NCI-H82 (cell line): ENCODE measurements around the gene CAMSAP1.
"Not testable (repeated sequence)": the region's sequence is repeated elsewhere in the genome, so short reads cannot be mapped to it uniquely, and the experiment has no call there.

ENCODE experiments used
- DNase-seq: peaks from one replicate; lab custom pipeline; 2025; lab: John Stamatoyannopoulos, UW

Gene CAMSAP1

DNA sequence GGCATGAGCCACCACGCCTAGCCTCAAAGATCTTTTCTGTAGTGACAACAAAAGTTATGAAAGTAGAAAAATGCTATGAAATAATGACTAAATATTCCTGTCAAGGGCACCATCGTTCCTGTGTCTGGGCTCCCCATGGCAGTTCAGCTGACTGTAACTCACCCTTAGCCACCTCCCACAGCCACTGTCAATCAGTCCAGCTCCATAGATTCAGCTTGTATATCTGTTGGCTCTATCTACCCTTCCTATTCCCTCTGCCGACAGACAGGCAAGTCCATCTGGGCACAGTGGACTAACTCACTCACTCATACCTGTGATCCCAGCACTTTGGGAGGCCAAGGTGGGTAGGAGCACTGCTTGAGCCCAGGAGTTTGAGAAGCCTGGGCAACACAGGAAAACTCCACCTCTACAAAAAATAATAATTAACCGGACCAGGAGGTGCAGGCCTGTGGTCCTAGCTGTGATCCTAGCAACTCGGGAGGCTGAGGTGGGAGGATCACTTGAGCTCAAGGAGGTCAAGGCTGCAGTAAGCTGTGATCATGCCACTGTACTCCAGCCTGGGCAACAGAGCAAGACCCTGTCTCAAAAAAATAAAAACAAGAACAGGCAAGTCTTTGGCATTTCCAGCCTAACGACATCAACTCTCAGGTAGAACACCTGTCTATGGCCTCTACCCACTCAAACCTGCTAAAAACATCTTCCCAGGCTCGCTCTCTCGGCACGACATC lies 6.2 kb downstream of the CAMSAP1 start:
- no peak for DNase-seq

DNA sequence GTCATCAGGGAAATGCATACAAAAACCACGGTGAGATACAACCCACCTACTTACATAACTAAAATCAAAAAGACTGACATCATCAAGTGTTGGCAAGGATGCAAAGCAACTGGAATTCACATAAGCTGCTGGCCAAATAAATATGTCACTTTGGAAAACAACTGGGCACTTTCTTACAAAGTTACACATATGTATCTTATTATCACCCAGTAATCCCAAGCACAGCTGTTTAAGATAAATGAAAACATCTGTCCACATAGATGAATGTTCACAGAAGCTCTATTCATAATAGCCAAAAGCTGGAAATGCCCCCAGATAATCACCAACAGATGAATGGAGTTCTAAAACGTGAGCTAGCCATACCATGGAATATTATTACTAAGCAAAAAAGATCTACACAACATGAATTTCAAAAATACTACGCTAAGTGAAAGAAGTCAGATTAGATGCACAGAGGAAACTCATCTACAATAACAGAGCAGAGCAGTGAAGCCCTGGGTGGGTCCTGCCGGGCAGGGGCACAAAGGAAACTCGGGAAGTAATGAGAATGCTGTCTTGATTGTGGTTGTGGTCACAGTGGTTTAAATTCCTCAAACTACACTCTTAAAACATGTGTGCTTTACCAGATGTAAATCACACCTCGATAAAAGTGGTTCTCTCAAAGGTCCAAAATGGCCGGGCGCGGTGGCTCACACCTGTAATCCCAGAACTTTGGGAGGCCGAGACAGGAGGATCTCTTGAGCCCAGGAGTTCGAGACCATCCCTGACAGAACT lies 8.5 kb downstream of the CAMSAP1 start:
- DNase-seq, result no peak

DNA sequence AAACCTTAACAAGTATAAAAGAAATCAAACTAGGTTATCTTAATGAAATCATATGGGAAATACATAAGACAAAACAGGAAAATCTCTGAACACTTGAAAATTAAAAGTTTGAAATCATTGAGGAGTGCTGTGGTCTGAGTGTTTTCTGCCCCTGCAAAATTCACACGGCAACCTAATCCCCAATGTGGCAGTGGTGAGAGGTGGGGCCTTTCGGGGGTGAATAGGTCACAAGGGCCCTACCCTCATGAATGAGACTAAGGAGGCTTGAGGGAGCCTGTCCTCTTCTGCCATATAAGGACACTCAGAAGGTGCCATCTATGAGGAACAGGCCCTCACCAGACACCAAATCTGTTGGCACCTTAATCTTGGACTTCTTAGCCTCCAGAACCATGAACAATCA lies 10.7 kb downstream of the CAMSAP1 start:
- DNase-seq, result no peak

DNA sequence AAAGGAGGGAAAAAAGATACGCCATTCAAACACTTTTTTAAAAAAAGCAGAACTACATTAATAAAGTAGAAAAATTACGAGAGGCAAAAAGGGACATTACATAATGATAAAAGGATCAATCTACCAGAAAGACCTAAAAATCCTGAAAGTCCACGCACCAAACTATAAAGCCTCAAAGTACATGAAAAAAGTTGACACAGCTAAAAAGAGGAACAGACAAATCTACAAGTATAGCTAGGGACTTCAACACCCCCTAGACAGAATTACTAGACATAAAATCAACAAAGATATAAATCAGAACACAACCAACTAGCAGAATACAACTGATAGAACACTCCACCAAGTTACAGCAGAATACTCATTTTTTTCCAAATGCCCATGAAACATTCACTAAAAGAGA lies 11.1 kb downstream of the CAMSAP1 start:
- DNase-seq, result no peak

DNA sequence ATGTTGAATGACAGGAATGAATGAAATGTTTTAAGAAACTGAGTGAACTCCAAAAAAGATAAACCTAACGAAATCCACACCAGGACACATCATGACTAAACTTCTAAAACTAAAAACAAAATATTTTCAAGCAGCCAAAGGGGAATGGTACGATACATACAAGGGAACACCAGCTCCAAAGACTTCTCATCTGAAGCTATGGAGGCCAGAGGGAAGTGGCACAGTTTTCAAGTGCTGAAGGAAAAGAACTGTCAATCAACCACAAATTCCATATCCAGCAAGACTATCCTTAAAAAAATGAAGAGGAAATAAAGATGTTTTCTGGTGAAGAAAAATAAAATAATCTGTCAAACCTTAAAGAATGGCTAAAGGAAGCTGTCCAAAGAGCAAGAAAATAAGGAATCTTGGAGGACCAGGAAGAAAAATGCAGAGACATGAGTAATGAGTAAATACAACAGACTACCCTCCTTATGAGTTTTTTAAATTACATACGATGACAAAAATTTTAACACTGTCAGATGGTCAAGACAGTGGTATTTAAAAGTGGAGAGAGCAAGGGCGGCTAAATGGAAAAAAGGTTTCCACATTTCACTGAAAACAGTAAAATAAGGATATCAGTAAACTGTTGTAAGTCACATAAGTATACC lies 12.0 kb downstream of the CAMSAP1 start:
- no peak for DNase-seq

DNA sequence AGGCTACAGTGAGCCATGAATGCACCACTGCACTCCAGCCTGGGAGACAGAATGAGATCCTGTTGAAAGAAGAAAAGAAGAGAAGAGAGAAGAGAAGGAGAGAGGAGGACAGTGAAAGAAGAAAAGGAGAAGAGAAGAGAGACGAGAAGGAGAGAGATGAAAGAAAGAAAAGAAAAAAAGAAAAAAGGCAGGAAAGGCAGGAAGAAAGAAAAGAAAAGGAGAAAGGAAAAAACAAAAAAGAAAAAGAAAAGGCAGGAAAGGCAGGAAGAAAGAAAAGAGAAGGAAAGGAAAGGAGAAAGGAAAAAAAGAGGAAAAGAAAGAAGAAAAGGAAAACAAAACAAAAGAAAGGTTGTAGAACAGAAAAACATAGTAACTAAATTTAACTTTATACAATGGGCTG lies 14.2 kb downstream of the CAMSAP1 start:
- DNase-seq, result no peak

DNA sequence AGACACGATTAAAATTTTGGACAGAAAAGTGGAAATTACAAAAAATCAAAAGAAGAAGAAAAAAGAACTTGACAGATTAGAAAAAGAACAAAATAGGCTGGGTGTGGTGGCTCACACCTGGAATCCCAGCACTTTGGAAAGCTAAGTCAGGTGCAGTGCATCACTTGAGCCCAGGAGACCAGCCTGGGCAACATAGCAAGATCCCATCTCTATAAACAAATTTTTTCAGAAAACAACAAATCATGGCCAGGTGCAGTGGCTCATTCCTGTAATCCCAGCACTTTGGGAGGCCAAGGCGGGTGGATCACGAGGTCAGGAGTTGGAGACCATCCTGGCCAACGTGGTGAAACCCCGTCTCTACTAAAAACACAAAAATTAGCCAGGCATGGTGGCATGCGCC lies 15.0 kb downstream of the CAMSAP1 start:
- not testable (repeated sequence) for DNase-seq

DNA sequence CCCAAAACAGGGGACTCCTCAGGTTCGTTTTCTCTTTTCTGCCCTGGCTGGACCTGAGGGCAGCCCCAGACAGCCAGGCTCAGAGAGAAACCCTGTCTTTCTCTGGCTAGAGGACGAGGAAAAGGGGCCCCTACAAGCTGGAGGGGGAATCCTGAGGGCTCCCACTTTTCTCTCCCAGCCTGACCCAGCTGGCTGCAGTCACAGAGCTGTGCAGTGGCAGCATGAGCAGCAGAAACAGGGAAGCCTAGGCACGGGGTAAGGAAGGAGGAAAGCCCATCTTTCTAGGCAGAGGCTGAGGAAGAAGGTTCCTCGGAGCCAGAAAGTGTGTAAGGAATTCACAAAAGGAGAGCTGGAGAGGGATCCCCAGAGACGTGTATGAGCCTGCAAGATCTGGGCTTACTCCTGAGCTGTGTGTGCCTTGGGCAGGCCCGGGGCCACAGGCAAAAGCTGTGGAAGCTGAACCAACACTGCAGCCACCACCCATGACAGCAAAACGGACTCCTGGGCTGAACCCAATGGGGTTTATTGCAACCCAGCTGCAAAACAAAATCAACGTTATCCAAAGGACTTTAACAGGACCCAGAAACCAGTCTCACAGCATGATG lies 16.2 kb downstream of the CAMSAP1 start:
- DNase-seq, result no peak

DNA sequence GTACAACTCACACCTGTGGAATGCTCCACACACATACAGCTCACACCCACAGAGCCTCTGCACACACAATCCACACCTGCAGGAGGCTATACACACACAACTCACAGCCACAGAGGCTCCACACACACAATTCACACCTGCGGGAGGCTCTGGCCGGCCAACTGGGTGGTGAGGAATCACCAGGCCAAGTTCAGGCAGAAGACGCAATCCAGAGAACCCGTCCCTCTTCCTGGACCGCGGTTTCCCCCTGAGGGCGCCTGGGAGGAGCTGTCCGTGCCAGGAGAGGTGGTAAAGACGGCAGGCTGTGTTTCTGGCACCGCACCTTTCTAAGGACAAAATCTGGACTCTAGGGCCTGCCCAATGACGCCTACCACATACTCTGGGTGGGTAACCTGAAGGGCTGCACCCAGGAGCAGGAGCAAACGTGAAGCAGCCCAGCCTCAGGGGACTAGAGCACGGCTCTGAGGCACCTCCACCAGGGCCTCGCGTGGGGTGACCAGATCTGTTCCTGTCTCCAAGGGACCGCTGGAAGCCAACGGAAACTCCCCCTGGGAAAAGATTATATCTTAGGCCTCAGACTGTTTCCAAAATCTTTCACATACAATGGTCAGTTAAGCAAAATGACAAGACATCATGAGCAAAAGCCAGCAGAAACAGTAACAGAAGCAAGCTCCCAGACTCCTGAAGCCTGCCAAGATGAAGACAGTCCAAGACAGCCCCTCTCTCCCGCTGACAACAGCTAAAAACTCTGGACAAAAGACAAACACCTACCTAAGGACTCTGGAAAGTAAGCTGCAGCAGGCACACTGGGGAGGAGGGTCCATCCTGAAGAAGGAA lies 16.9 kb downstream of the CAMSAP1 start:
- no peak for DNase-seq

DNA sequence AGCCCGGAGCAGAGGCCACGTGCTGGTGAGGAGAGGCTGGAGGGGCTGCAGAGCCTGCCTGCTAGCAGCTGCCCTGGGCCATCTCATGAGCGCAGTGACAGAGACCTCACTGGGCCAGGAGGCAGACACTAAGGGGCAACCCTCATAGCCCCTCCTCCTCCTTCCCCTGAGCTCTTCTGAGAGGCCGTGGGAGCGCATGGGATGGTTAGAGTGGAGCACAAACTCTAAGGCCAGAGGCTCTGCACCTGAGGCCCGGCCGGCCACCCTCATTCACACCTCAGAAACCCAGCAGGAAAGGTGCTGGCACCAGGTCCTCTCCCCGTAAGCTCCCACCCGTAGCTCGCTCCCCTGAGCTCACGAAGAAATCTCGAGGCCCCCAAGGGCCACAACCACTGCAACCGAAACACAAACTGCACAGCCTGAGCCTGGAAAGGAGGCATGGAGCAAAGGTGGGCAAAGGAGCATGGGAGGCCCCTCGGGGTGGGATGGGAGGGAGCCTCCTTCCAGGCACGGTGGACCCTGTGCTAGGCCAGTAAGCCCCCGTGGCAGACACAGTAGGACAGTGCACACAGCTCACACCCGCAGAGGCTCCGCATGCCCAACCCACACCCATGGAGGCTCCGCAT lies 17.7 kb downstream of the CAMSAP1 start:
- DNase-seq, result peak; percentile 31

DNA sequence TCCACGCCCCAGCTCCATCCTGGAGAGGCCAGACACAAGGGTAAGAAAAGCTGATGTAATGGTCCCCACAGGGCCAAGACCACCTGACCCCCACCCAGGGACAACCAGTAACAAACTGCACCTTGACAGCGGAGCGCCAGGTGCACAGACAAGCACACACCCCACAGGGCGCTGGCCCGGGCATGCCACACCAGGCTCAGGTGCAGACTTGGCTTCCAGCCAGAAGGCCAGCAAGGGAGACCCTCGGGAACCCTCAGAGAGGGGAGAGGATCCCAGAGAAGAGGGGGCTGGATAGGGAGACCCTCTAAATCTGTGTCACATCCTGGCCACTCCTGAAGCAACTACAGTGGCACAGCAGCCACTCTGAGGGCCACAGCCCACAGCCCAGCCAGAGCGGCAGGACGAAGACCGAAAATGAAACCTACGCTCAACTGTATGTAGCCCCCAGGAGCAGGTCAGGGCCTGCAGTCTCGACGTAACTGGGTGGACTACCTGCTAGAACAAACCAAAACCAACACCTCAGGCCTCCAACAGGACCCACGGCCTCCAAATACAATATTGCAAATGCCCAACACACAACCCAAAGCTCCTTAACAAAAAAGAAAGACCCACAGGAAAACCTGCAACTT lies 18.5 kb downstream of the CAMSAP1 start:
- DNase-seq, result no peak

DNA sequence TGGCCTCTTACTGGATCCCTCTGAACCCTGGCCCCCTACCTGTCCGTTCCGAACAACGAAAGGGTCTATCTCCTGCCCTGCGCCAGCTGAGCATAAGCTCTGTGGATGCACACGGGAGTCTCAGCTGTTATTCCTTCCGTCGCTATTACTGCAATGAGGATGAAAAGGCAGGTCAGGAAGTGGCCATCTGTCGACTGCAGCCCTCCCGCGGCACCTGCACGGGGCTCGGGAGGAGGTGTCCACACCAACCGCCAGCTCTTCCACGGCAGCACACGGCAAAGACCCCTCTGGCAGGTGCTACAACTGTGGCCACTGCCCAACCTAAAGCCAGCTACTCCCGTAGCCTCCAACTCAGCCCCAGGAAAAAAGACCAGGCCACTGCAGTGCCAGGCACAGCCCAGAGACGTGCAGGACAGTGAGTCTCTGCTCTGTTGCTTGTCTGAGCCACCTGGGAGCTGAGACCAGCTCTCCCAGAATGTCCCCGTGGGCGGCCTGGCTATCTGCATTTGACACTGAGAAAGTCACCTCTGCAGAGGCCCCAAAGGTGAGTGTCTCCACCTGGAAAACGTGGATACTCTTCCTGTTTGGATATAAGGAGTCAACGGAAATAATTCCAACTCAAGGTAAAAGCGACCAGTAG lies 19.1 kb downstream of the CAMSAP1 start:
- DNase-seq, result peak; percentile 26

DNA sequence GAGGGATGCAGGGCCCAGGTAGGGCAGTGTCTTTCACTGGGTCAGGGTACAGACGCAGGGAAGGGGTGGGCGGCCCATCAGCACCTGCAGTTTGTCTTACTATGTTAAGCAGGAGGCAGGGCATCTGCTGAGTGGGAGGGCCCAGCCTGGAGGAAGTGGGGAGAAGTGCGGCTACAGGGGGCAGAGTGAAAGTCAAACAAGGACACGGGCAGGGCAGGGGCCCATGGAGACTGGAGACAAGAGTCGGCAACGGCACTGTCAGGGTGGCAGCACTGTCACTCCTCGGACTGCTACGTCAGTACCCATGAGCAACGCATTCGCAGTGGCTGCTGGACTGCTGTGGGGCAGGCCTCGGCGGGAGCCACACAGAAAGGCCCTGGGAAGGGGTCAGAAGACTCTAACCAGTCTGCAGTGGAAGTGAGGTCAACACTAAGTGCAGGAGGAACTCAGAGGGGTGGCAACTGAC lies 19.7 kb downstream of the CAMSAP1 start:
- DNase-seq, result peak; percentile 27

DNA sequence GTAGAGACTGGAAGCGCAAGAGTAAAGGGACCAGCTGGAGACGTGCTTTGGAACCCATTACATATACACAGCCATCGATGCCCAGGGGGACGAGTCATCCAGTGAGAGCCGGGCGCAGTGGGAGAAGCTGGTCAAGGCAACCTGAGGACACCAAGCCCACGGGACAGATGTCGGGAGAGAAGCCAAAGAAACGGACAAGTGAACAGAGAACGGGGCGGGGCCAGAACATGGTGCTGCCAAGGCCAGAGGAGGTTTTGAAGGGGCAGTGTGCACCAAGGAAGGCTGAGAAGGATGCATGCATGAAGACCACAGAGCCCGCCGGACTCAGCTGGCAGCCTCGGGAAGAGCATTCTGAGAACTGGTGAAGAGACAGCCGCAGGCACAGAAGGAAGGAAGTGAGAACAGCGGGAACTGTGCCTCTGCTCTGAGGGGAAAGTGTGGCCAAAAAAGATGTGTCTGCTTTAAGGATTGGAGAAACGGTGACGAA lies 20.3 kb downstream of the CAMSAP1 start:
- no peak for DNase-seq

DNA sequence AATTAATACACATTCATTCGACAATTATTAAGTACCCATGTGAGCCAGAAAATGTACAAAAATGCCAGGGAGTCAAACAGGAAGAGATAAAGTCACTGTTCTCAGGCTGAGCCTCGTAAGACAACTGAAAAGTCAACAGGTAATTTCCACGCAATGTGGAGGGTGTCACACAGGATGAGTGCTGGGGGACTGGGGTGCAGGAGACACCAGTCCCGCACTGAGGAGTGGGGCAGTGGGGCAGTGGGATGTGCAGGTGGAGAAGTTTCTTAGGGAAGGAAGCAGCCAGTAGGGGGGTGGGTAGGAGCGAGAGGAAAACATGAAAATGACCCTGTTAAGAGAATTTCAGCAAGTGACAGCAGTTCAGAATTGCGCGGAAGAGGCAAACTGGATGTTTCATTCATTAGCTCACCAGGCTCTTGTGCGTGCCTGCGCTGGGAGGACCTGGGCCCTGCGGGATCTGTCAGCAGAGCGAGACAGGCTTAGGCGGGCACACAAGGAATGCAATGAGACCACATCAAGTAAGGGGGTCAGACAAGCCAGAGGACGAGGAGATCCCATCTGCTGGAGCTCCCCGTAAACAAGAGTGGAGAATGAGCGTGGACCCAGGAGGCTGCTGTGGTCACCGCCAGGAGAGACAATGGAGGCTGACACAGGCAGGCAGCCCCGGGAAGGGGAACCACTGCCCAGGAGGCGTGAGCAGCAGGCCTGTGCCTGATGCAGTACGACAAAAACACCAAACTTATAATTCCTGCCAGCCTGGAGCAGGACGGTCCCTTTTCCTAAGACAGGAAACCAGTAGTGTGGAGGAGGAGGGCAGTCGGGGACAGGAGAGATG lies 21.0 kb downstream of the CAMSAP1 start:
- no peak for DNase-seq

DNA sequence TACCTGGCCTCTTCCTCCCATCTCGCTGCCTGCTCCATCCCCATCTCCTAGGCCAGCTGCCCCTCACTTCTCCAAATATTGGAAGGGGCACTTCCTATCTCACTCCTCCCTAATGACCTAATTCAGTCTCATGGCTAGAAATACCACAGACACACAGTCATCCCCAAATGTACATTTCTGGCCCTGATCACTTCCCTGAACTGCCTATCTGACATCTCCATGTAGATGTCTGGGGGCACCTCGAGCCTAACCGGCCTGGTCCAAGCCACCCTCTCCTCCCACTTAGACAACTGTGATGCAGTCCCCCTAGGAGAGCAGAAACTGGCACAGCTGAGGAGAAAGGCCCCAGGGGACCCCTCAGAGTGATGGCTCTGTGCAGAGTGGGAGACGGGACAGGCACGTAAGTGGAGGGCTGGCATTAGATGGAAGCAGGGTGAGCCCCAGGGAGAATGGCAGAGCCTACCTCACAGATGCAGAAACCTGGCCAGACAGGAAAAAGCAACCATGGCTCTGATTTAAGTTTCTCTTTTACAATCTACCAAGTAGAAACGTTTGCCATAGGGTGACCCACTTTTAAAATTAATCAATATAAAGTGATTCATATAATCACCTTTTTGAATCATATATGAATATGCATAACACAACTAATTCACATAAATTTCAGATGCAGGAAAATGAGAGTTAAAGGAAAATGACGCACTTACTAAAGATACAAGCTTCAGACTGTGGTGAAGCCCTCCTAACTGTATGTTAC lies 22.1 kb downstream of the CAMSAP1 start:
- DNase-seq, result no peak

DNA sequence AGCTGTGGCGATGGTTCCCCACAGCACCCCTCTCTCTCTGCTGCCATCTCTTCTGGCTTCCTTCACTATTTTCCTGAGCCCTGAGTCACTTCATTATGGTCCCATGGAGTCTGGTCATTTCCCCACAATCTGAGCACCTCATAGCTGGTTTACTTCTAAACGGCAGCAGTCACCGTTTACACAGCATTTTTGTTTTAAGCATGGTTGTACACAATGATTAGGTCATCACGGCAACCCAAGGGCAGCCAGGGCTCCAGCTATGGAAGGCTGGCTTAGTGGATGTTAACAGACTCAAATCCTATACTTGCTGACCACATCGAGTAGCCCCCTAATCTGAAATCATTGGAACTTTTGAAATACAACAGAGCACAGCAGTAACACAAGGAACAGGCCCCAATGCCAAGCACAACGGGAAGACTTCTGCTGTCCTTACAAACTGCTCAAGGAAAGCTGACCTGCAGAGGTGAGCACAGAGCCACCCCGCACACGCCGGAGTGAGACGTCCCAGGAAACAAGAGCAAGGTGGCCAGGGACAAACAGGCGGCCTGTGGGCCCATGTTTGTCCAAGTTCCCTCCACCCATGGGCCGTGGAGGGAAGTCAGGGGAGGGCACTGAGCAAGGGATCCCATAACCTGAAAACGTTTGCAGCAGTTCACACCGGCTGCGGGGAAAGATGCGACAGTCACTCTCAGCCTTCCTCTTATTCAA lies 22.9 kb downstream of the CAMSAP1 start:
- no peak for DNase-seq
